ENCODE data around the gene BPI.

BPI gene

DNA sequence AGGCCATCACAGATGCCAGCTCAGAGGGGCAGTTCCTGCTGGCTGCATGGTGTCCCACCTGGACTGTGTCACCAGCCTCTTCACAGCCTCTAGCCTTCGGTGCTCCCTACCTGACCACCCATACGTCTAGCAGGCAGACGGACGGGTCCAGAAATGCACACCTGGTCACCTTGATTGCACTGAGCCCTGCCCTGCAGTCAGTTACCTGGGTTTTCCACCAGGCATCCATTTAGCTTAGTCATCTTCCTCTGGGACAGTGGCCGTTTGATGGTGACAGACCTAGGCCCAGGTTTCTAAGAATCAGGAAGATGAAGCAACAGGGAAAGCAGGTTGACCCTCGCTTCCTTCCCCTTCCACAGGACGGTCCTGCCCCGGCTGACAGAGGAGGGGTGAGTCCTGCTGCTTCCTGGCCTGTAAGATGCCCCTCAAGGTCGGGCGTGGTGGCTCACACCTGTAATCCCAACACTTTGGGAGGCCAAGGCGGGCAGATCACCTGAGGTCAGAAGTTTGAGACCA is 9.8 kb upstream of the BPI start:
- DNase-seq (ENCODE audit: low read depth), result no peak
- no peak overlapping the region for H3K4me3 ChIP-seq (ENCODE audit: control insufficient read depth, low read depth, low read length)
- TF ChIP-seq, protein P1, sequence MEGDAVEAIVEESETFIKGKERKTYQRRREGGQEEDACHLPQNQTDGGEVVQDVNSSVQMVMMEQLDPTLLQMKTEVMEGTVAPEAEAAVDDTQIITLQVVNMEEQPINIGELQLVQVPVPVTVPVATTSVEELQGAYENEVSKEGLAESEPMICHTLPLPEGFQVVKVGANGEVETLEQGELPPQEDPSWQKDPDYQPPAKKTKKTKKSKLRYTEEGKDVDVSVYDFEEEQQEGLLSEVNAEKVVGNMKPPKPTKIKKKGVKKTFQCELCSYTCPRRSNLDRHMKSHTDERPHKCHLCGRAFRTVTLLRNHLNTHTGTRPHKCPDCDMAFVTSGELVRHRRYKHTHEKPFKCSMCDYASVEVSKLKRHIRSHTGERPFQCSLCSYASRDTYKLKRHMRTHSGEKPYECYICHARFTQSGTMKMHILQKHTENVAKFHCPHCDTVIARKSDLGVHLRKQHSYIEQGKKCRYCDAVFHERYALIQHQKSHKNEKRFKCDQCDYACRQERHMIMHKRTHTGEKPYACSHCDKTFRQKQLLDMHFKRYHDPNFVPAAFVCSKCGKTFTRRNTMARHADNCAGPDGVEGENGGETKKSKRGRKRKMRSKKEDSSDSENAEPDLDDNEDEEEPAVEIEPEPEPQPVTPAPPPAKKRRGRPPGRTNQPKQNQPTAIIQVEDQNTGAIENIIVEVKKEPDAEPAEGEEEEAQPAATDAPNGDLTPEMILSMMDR (IDR thresholded peaks at IDR 0.05; ENCODE audit: control insufficient read depth, insufficient read depth, low read depth, low read length, missing control alignments), result no peak

DNA sequence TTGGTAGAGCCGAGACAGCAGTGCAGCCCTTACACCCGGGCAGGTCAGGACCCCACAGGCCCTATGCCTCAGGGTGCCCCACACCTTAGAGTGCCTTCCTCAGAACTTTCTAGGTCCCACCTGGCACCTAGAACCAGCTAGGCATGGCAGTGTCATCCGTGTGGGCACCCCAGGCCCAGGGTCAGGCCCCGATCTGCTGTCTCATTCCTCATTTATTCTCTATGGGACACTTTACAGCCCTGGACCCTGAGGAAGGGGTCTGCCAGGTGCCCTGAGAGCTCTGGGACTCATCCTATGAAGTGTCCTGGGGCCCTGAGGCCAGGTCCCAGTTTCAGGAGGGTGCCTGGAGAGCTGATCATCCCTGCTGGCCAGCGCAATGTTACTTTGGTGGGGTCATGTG is 8.1 kb upstream of the BPI start:
- H3K4me3 ChIP-seq (ENCODE audit: control insufficient read depth, low read depth, low read length), result no peak overlapping the region
- TF ChIP-seq, protein P1 (IDR thresholded peaks at IDR 0.05; ENCODE audit: control insufficient read depth, insufficient read depth, low read depth, low read length, missing control alignments), result no peak
- DNase-seq (ENCODE audit: low read depth), result no peak

DNA sequence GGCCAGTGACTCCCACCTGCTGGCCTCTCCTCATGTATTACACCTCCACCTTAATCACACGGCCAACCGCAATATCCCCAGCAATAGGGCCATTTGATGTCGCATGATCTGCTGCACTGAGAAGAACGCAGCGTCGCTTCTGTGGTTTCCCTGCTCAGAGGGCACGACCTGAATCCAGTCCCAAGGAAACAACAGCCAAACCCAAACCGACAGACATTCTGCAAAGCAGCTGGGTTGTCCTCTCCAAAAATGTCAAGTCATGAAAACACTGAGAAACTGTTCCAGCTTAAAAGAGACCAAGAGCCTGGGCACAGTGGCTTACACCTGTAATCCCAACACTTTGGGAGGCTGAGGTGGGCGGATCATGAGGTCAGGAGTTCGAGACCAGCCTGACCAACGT is 7.5 kb upstream of the BPI start:
- no peak for DNase-seq (ENCODE audit: low read depth)
- H3K4me3 ChIP-seq (ENCODE audit: control insufficient read depth, low read depth, low read length), result no peak overlapping the region
- TF ChIP-seq, protein P1 (IDR thresholded peaks at IDR 0.05; ENCODE audit: control insufficient read depth, insufficient read depth, low read depth, low read length, missing control alignments), result no peak

DNA sequence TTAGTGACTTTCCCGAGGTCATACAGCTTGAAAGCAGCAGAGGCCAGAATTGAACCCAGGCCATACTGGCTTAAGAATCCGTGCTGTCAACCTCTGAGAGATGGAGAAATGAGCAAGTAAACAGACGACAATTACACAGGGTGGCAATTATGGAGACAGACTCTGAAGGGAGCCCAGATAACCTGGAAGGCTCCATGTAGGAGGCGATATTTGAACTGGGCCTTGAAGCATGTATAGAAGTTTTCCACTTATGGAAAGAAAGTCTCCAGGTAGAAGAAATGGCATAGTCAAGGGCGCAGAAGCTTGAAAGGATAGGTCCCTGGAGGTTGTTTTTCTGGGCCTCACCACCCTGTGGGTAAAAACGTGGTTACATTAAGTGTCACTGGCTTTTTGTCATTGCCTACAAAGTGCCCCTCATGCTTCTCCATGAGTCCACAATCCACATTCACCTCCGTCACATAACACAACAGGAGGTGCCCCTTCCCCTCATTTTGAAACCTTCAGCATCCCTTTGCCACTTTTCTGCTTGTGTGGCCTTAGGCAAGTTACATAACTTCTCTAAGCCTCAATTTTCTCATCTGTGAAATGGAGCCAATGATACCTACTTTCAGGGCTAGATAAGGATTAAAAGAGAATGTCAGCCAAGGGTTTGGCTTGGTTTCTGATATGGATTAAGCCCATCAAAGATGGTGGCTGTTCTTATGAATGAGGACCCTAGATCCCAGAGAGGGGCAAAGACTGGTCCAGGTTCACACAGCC is 5.9 kb upstream of the BPI start:
- DNase-seq (ENCODE audit: low read depth), result no peak
- TF ChIP-seq, protein P1 (IDR thresholded peaks at IDR 0.05; ENCODE audit: control insufficient read depth, insufficient read depth, low read depth, low read length, missing control alignments), result no peak
- no peak overlapping the region for H3K4me3 ChIP-seq (ENCODE audit: control insufficient read depth, low read depth, low read length)

DNA sequence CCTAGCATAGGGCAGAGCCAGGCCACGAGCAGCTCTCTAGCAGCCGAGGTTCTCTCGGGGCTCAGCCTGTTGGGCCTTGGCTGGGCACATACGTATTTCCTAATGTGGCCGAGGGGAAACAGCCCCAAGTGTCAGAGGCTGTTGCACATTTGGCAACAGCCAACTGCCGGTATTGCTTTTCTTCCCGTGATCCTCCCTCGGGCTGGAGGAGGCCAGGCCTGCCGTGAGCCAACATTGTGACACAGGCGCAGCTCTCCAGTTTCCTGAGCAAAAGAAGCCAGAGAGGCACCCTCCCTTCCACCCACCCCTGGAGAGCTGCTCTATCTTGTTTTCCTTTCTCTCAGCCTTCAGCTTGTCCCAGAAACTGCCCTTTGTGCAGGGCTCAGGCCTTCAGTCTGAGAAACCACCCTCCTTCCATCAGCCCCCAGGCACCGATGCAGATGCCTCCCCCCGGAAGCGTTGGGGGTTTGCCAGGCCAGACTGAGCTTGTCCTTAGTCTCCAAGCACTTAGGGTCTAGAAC is 5.1 kb upstream of the BPI start:
- TF ChIP-seq, protein P1 (IDR thresholded peaks at IDR 0.05; ENCODE audit: control insufficient read depth, insufficient read depth, low read depth, low read length, missing control alignments), result no peak
- no peak overlapping the region for H3K4me3 ChIP-seq (ENCODE audit: control insufficient read depth, low read depth, low read length)
- no peak for DNase-seq (ENCODE audit: low read depth)

DNA sequence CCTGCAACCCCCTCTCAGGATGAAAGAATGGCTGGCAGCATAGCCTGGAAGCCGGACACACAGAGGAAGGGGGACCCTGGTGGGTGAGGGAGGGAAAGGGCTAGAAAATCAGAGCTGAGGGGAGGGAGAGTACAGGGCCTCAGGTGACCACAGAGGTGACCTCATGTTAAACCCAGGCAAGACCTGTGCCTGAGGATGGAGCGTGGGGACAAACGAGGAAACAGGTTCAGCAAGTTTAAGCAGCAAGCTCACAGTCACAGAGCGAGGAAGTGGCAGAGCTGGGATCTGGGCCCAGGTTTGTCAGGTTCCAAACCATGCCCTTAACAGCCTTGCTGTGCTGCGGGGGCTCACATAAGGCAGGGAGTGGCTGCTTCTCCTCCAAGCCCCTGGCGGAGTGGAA is 4.0 kb upstream of the BPI start:
- TF ChIP-seq, protein P1 (IDR thresholded peaks at IDR 0.05; ENCODE audit: control insufficient read depth, insufficient read depth, low read depth, low read length, missing control alignments), result no peak
- DNase-seq (ENCODE audit: low read depth), result no peak
- no peak overlapping the region for H3K4me3 ChIP-seq (ENCODE audit: control insufficient read depth, low read depth, low read length)
